CD4-positive, alpha-beta memory T cell (primary cell): ENCODE data around the gene RASA3. TPM values are rescaled to one million over a fixed set of nuclear protein-coding genes. Genes with fewer than 3 reads are reported as not detected.

Experiments
- CTCF ChIA-PET: fragments of 350-600 bp; sonication (Branson Sonifier 250); formaldehyde crosslinking; loops from one replicate; lab custom pipeline; 2021; ENCODE audit warnings: inconsistent platforms; ENCODE audit not compliant: partially characterized antibody; lab: Charles Lee
- POLR2A ChIA-PET: fragments of 350-600 bp; sonication (Branson Sonifier 250); formaldehyde crosslinking; loops from one replicate; lab custom pipeline; 2021; ENCODE audit not compliant: partially characterized antibody; lab: Charles Lee
- DNase-seq, 5 donors: peaks; one replicate each; pipeline versions ENCODE4 v3.0.0 to v3.0.0-alpha.2; 2020 to 2022; ENCODE audit warnings: mixed read lengths in 1 of 5
- H3K27ac ChIP-seq: one replicate; pipeline ENCODE4 v1.7.0; 2013; ENCODE audit warnings: low read depth, low read length
- H3K27me3 ChIP-seq: 2 replicates; pipeline ENCODE4 v1.7.0; 2013; ENCODE audit warnings: mild to moderate bottlenecking, low read length, moderate library complexity; ENCODE audit not compliant: insufficient read depth
- H3K36me3 ChIP-seq: 2 replicates; pipeline ENCODE4 v1.7.0; 2013; ENCODE audit warnings: mild to moderate bottlenecking, low read length, moderate library complexity; ENCODE audit not compliant: insufficient read depth
- H3K4me1 ChIP-seq: 2 replicates; pipeline ENCODE4 v1.7.0; 2013; ENCODE audit warnings: mild to moderate bottlenecking, low read length, moderate library complexity; ENCODE audit not compliant: insufficient read depth
- H3K4me3 ChIP-seq, 2 donors: one replicate each; pipeline ENCODE4 v1.7.0; 2013; ENCODE audit warnings: low read length in 2 of 2, mild to moderate bottlenecking in 1 of 2
- H3K9me3 ChIP-seq, 2 donors: one replicate each; pipeline ENCODE4 v1.7.0; 2013; ENCODE audit warnings: low read length in 2 of 2, control low read depth in 1 of 2; ENCODE audit not compliant: control insufficient read depth in 1 of 2
- H3K27ac Mint-ChIP-seq, 7 donors: one replicate each; pipeline ENCODE4 v1.8.0; 2020 to 2021; ENCODE audit warnings: mixed read lengths in 7 of 7, mild to moderate bottlenecking in 6 of 7, inconsistent platforms in 3 of 7, moderate library complexity in 3 of 7
- H3K27me3 Mint-ChIP-seq, 2 donors: one replicate each; pipeline ENCODE4 v1.8.0; 2020 to 2021; ENCODE audit warnings: mixed read lengths in 2 of 2
- H3K36me3 Mint-ChIP-seq, 2 donors: one replicate each; pipeline ENCODE4 v1.8.0; 2020 to 2021; ENCODE audit warnings: mixed read lengths in 2 of 2, inconsistent platforms in 1 of 2, mild to moderate bottlenecking in 1 of 2
- H3K4me1 Mint-ChIP-seq, 4 donors: one replicate each; pipeline ENCODE4 v1.8.0; 2020 to 2021; ENCODE audit warnings: mixed read lengths in 4 of 4, mild to moderate bottlenecking in 1 of 4
- H3K4me3 Mint-ChIP-seq, 8 donors: one replicate each; pipeline ENCODE4 v1.8.0; 2020 to 2021; ENCODE audit warnings: mixed read lengths in 8 of 8, mild to moderate bottlenecking in 7 of 8, moderate library complexity in 6 of 8, inconsistent platforms in 3 of 8
- H3K9me3 Mint-ChIP-seq, 8 donors: one replicate each; pipeline ENCODE4 v1.8.0; 2020 to 2021; ENCODE audit warnings: mixed read lengths in 8 of 8, mild to moderate bottlenecking in 5 of 8, inconsistent platforms in 3 of 8, moderate library complexity in 1 of 8
- intact Hi-C: fragments of 100-400 bp; cut with micrococcal nuclease; formaldehyde crosslinking; loops from one replicate; pipeline ENCODE4 v1.15.1; 2023
- polyA plus RNA-seq, 2 donors: library from polyadenylated mRNA; unstranded; fragments of 300-500 nt; fragmentation: Illumina TruSeq; gene quantifications; one replicate each; pipeline ENCODE4 v1.2.3, GENCODE V29; 2021
- total RNA-seq, 2 experiments: library from RNA; stranded (reverse); gene quantifications; one replicate each; pipeline ENCODE4 v1.2.3, GENCODE V29; 2021

Gene RASA3
- total and polyA plus RNA-seq, 4 experiments from 2014 or later: 65.5 to 174 (median 156) TPM

- H3K36me3 Mint-ChIP-seq: peaks cover 56 to 64% of the 10 kb centered on the region in 2 donors
- no peak overlapping the region for H3K27ac ChIP-seq
- H3K9me3 ChIP-seq: no peaks in the 10 kb centered on the region
- CTCF ChIA-PET: no interaction called here
- no peak overlapping the region for H3K4me3 ChIP-seq
- intact Hi-C loops: loop anchor here (10.0 kb wide), 1 partner anchor 135 kb away; no protein-coding TSS in a partner anchor
- peak overlapping the region in 4 of 7 donors; percentile 52 to 92 (median 58) for H3K27ac Mint-ChIP-seq
- DNase-seq: no peak
- H3K4me1 ChIP-seq: no peaks in the 10 kb centered on the region
- no peaks in the 10 kb centered on the region for H3K27me3 ChIP-seq
- no peaks in the 10 kb centered on the region for H3K27me3 Mint-ChIP-seq
- peaks cover 72% of the 10 kb centered on the region for H3K36me3 ChIP-seq
- H3K9me3 Mint-ChIP-seq: peaks cover 0 to 38% (median 1%) of the 10 kb centered on the region in 8 donors
- H3K4me1 Mint-ChIP-seq: peaks cover 0 to 6% (median 4%) of the 10 kb centered on the region in 4 donors
- H3K4me3 Mint-ChIP-seq: peak overlapping the region in 4 of 8 donors; percentile 26 to 68 (median 50)
- POLR2A ChIA-PET: no interaction called here
Observed at GRCh38 chr13:113979791-113980471, 152.5 kb downstream of the RASA3 start.

- Histone ChIP-seq H3K27ac (no peak overlapping the region), H3K4me3 (no peak overlapping the region), H3K4me1 (no peaks in the 10 kb centered on the region), H3K36me3 (peaks cover 77% of the 10 kb centered on the region), H3K27me3 (no peaks in the 10 kb centered on the region), H3K9me3 (no peaks in the 10 kb centered on the region)
- peak overlapping the region in 5 of 7 donors; percentile 41 to 86 (median 52) for H3K27ac Mint-ChIP-seq
- H3K36me3 Mint-ChIP-seq: peaks cover 56 to 66% of the 10 kb centered on the region in 2 donors
- ChIA-PET POLR2A (no interaction called here), CTCF (interaction anchor here (1.2 kb wide), 1 partner anchor 15 kb away, joined by 3 read pairs; no protein-coding TSS in a partner anchor)
- peaks cover 0 to 36% (median 1%) of the 10 kb centered on the region in 8 donors for H3K9me3 Mint-ChIP-seq
- peak overlapping the region in 1 of 8 donors; percentile 25 for H3K4me3 Mint-ChIP-seq
- H3K4me1 Mint-ChIP-seq: peaks cover 0 to 6% (median 4%) of the 10 kb centered on the region in 4 donors
- DNase-seq: no peak
- no peaks in the 10 kb centered on the region for H3K27me3 Mint-ChIP-seq
- intact Hi-C loops: loop anchor here (10.0 kb wide), 1 partner anchor 136 kb away; no protein-coding TSS in a partner anchor
Observed at GRCh38 chr13:113978741-113979481, 153.5 kb downstream of the RASA3 start.

DNA sequence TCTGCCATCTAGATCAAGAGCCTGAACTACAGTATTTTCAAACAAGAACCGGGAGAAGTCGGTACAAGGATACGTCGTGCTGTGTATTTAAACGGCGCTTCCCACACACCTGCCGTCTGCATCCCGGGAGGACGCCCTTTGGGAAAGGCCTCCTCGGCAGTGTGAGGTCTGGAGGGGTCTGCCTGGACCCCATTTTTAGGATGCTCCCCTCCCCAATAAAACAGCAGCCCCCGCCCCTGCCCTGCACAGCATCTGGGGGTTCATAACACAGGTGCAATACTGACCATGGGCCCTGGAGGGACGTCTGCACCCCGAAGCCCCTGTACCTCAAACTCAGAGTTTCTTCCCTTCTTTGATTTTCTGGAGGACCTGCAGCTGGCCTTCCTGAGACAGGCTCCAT is 154.4 kb downstream of the RASA3 start:
- Mint-ChIP-seq H3K27me3 (no peaks in the 10 kb centered on the region), H3K4me3 (no peak overlapping the region), H3K36me3 (peaks cover 59 to 73% of the 10 kb centered on the region in 2 donors), H3K27ac (peak overlapping the region in 1 of 7 donors; percentile 91), H3K9me3 (peaks cover 0 to 41% (median 1%) of the 10 kb centered on the region in 8 donors), H3K4me1 (peaks cover 0 to 6% (median 4%) of the 10 kb centered on the region in 4 donors)
- Histone ChIP-seq H3K27ac (no peak overlapping the region), H3K36me3 (peaks cover 86% of the 10 kb centered on the region), H3K4me1 (no peaks in the 10 kb centered on the region), H3K9me3 (no peaks in the 10 kb centered on the region), H3K27me3 (no peaks in the 10 kb centered on the region), H3K4me3 (no peak overlapping the region)
- no peak for DNase-seq
- POLR2A ChIA-PET: interaction anchor here (0.7 kb wide), 1 partner anchor 17 kb away, joined by 3 read pairs; no protein-coding TSS in a partner anchor
- CTCF ChIA-PET: no interaction called here
- intact Hi-C loops: loop anchor here (10.0 kb wide), 1 partner anchor 137 kb away; no protein-coding TSS in a partner anchor

DNA sequence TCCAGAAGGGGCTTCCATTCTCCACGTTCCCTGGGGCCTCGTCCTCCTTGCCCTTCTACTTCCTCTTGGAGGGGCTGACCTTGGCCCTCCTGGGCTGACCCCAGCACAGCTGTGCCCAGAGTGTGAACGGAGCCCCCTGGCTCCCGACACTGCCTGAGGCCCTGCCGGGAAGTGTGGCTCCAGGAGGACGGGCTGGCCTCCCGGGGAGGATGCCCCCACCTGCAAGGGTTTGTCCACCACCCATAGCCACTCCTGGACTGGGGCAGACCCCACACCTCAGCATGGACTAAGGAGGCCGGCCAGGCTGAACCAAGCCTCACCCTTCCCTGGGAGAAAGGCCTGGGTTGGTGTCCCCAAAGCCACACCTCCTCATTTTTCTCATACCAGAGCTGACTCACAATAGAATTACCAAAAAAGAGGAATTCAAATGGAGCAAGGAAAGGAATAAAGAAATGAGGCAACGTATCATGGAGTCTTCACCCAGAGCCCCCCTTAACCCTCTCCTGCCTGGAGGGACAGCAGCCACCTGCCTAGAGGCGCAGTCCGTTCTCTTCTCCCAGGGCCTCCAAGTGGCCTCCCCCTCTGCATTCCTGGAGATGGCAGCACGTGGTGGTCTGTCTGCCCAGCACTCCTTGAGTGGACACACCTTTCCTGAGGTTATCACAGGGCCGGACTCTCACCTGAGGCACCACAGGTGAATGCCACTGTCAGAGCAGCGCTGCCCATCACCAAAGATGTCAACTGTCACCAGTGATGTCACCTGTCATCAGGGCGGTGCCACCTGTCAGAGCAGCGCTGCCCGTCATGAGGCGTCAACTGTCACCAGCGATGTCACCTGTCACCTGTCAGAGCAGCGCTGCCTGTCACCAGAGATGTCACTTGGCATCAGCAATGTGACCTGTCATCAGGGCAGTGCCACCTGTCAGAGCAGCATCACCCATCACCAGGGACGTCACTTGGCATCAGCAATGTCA is 155.4 kb downstream of the RASA3 start:
- intact Hi-C loops: loop anchor here (10.0 kb wide), 1 partner anchor 138 kb away; no protein-coding TSS in a partner anchor
- H3K4me3 ChIP-seq: no peak overlapping the region
- peak overlapping the region in 3 of 7 donors; percentile 22 to 91 (median 54) for H3K27ac Mint-ChIP-seq

DNA sequence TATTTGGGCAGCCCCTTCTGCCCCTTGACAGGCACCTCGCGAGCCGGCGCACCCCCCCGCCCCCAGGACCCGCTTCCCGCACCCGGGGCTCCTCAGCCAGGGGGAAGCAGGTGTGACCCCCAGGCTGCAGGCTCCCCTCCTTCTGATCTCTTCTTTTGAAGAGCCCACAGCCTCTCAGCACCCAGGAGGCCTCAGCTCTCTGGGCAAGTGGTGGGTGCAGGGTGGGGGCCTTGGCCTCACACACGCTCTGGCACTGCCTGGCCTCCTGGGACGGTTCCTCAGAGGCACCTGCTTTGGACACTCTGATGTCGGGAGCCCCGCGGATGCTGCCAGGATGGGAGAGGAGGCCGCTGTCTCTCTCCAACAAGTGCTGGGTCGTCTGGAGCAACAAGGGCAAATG is 157.0 kb downstream of the RASA3 start:
- ChIA-PET POLR2A (interaction anchor here (1.0 kb wide), 1 partner anchor 135 kb away, joined by 3 read pairs; no protein-coding TSS in a partner anchor), CTCF (no interaction called here)
- H3K36me3 ChIP-seq: peaks cover 68% of the 10 kb centered on the region
- no peak overlapping the region for H3K4me3 ChIP-seq
- peaks cover 47 to 67% of the 10 kb centered on the region in 2 donors for H3K36me3 Mint-ChIP-seq
- no peaks in the 10 kb centered on the region for H3K27me3 Mint-ChIP-seq
- H3K27ac Mint-ChIP-seq: peak overlapping the region in 2 of 7 donors; percentile 14 to 21
- no peaks in the 10 kb centered on the region for H3K9me3 ChIP-seq
- no peaks in the 10 kb centered on the region for H3K27me3 ChIP-seq
- H3K4me1 Mint-ChIP-seq: peaks cover 0 to 5% (median 4%) of the 10 kb centered on the region in 4 donors
- no peak overlapping the region for H3K27ac ChIP-seq
- intact Hi-C loops: loop anchor here (10.0 kb wide), 1 partner anchor 139 kb away; no protein-coding TSS in a partner anchor
- H3K4me3 Mint-ChIP-seq: peak overlapping the region in 1 of 8 donors; percentile 31
- no peak for DNase-seq
- H3K9me3 Mint-ChIP-seq: peaks cover 0 to 28% (median 1%) of the 10 kb centered on the region in 8 donors
- H3K4me1 ChIP-seq: no peaks in the 10 kb centered on the region

More for the DNA sequence above, 155.4 kb downstream of the RASA3 start:
- H3K36me3 ChIP-seq: peaks cover 78% of the 10 kb centered on the region
- H3K27ac ChIP-seq: no peak overlapping the region
- Mint-ChIP-seq H3K4me3 (peak overlapping the region in 1 of 8 donors; percentile 17), H3K36me3 (peaks cover 56 to 71% of the 10 kb centered on the region in 2 donors), H3K27me3 (no peaks in the 10 kb centered on the region), H3K9me3 (peaks cover 0 to 36% (median 1%) of the 10 kb centered on the region in 8 donors), H3K4me1 (peaks cover 0 to 6% (median 4%) of the 10 kb centered on the region in 4 donors)
- no peaks in the 10 kb centered on the region for H3K4me1 ChIP-seq
- ChIA-PET POLR2A (interaction anchor here (0.7 kb wide), 1 partner anchor 18 kb away, joined by 3 read pairs; no protein-coding TSS in a partner anchor), CTCF (no interaction called here)
- DNase-seq: no peak
- H3K27me3 ChIP-seq: no peaks in the 10 kb centered on the region
- no peaks in the 10 kb centered on the region for H3K9me3 ChIP-seq
